NCI-H2107 treated with DMSO at 0.1 percent for 48 hours (cell line): ENCODE data around the gene SERAC1.

Experiments
- DNase-seq: peaks from one replicate; lab custom pipeline; 2025; ENCODE audit not compliant: unreplicated experiment; lab: John Stamatoyannopoulos, UW

Gene SERAC1

DNA sequence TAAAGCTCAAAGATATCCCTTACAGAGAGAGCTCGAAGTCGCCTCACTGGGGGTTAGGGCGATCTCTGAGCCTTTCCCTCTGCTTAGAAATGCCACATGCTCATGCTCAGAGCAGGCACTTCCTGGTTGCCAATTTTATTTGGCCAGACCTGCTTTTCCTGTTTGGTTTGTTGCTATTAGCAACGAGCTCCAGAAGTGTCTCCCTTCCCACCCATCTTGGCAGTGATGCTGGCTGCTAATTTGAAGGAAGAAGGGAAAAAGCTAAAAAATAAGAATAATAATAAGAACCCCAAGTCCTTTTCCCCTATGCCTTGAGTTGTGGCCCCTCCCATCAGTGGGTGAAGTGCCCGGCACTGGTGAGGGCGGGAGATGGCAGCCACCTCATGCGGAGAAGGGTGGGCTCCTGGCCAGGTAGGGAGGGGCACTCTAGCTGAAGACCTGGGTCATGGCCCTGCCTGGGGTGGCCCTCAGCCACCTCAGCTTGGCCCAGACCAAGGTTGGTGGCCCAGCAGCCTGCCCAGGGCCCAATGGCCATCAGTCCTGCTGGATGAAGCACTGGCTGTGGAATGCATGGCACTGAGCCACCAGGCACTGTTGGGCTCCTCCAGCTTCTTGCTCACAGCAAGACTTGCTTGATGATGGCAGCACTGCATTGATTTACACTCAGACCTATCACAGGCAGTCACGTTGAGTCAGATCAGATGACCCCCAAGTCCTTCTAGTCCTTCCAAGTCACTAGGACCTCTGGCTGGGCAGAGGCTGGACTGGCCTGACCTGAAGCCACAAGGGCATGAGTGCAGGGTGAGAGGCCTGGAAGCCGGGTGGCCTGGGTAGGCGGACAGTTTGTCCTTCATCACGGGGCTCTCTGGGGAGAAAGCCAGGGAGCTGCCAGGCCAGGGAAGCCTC lies 107.4 kb downstream of the SERAC1 start:
- no peak for DNase-seq
